Measurements from ENCODE around the gene TMEM185A. TPM values are rescaled to one million over a fixed set of nuclear protein-coding genes. Genes with fewer than 3 reads are reported as not detected.

Gene TMEM185A
- total and polyA plus RNA-seq, 2 of the 4 experiments (the other 2 are of a cell fraction): 9.7 to 12.2 TPM

GRCh38 chrX:149648932-149649331 is 17.3 kb upstream of the TMEM185A start:
- ATAC-seq (ENCODE audit: low read depth) (no peak), DNase-seq (no peak)
- Histone ChIP-seq H2BK15ac (ENCODE audit: low read depth, low read length) (no peak overlapping the region), H2BK20ac (ENCODE audit: low read depth, low read length) (no peak overlapping the region), H4K8ac (ENCODE audit: low read depth in 2 of 2, low read length in 2 of 2) (no peak overlapping the region), H3K27me3 (ENCODE audit: control insufficient read depth, insufficient read depth, low read length) (no peaks in the 10 kb centered on the region; the same call in 1 of the 2 replicates), H4K5ac (ENCODE audit: low read depth, low read length) (no peak overlapping the region), H3K56ac (ENCODE audit: extremely low read depth, insufficient read depth, low read length) (no peak overlapping the region), H2AK5ac (ENCODE audit: low read depth, low read length) (no peak overlapping the region), H4K91ac (ENCODE audit: insufficient read depth, low read depth, low read length) (no peak overlapping the region), H3K79me1 (ENCODE audit: low read depth in 1 of 2, low read length in 2 of 2) (no peaks in the 10 kb centered on the region), H2BK5ac (ENCODE audit: low read depth, low read length, poor library complexity, severe bottlenecking) (no peak overlapping the region), H3K23ac (ENCODE audit: low read depth, low read length) (no peak overlapping the region), H4K20me1 (ENCODE audit: insufficient read depth, low read length) (no peaks in the 10 kb centered on the region), H3K4me3 (ENCODE audit: insufficient read depth, low read depth, low read length) (no peak overlapping the region), H3K14ac (replicated peaks; ENCODE audit: low read depth, low read length) (no peak overlapping the region), H3K9ac (ENCODE audit: low read depth, low read length) (no peak overlapping the region), H3K18ac (ENCODE audit: low read depth, low read length) (no peak overlapping the region), H3K27ac (ENCODE audit: insufficient read depth, low read length) (no peak overlapping the region), H3K9me3 (ENCODE audit: control insufficient read depth, insufficient read depth, low read length) (no peaks in the 10 kb centered on the region), H3K4me1 (ENCODE audit: control insufficient read depth, insufficient read depth, low read length) (no peaks in the 10 kb centered on the region), H3K36me3 (ENCODE audit: control insufficient read depth, insufficient read depth, low read length) (no peaks in the 10 kb centered on the region), H2BK120ac (ENCODE audit: low read depth, low read length) (no peak overlapping the region), H2AFZ (replicated peaks; ENCODE audit: low read length, poor library complexity) (no peak overlapping the region), H2AK9ac (replicated peaks; ENCODE audit: low read depth, low read length, poor library complexity) (no peak overlapping the region), H3K4ac (ENCODE audit: low read depth, low read length) (no peak overlapping the region), H3K9me1 (ENCODE audit: insufficient read depth, low read length) (no peaks in the 10 kb centered on the region), H3K4me2 (ENCODE audit: low read depth, low read length) (no peak overlapping the region)
- TF ChIP-seq BHLHE40 (IDR thresholded peaks at IDR 0.05; ENCODE audit: low read depth, low read length): no peak
- TF ChIP-seq ELK1 (IDR thresholded peaks at IDR 0.05; ENCODE audit: borderline replicate concordance, low read depth, low read length): no peak
- no peak for TF ChIP-seq CEBPB (IDR thresholded peaks at IDR 0.05; ENCODE audit: low read depth, low read length)
- TF ChIP-seq MAFK (IDR thresholded peaks at IDR 0.05; ENCODE audit: low read depth, low read length): no peak
- no peak for TF ChIP-seq CHD1 (IDR thresholded peaks at IDR 0.05; ENCODE audit: low read depth, low read length)
- TF ChIP-seq FOS (IDR thresholded peaks at IDR 0.05; ENCODE audit: low read depth, low read length): no peak
- no peak for TF ChIP-seq MAZ (IDR thresholded peaks at IDR 0.05; ENCODE audit: borderline replicate concordance, low read depth, low read length)
- TF ChIP-seq USF2 (IDR thresholded peaks at IDR 0.05; ENCODE audit: low read depth, low read length): no peak
- no peak for TF ChIP-seq POLR2A (IDR thresholded peaks at IDR 0.05; ENCODE audit: low read depth, low read length)
- TF ChIP-seq SMC3 (IDR thresholded peaks at IDR 0.05; ENCODE audit: low read depth, low read length): no peak
- no peak for TF ChIP-seq RCOR1 (IDR thresholded peaks at IDR 0.05; ENCODE audit: insufficient replicate concordance, low read length)
- TF ChIP-seq RFX5 (IDR thresholded peaks at IDR 0.05; ENCODE audit: low read depth, low read length): no peak
- TF ChIP-seq MXI1 (IDR thresholded peaks at IDR 0.05; ENCODE audit: borderline replicate concordance, low read depth, low read length): no peak
- no peak for TF ChIP-seq RAD21 (IDR thresholded peaks at IDR 0.05; ENCODE audit: low read length)
- POLR2A ChIA-PET (ENCODE audit: unreplicated experiment): no interaction called here
- dilution Hi-C loops (cut with HindIII; ENCODE audit: low sequenced_read_pairs, unreplicated experiment): no loop called here
- in situ Hi-C loops (cut with MboI; ENCODE audit: low sequenced_read_pairs): no loop called here
- intact Hi-C loops (cut with micrococcal nuclease): no loop called here
- no CpG with 5 or more reads among the region's 1 CpG for WGBS, 2 experiments (ENCODE audit: extremely low coverage in 2 of 2, insufficient read length in 1 of 2)
- no TSS peak for BruUV-seq (replicated peaks)
- CTCF ChIA-PET: no interaction called here

Data from IMR-90 (cell line).